HG03460 (cell line): ENCODE data around the gene SOD3.

ENCODE experiments used
- ATAC-seq: cut with Tn5 transposase; IDR thresholded peaks from one replicate; pipeline ENCODE4 v1.9.1; 2021; ENCODE audit not compliant: unreplicated experiment

The SOD3 gene

GRCh38 chr4:24775032-24775605, 20.3 kb upstream of the SOD3 start:
- ATAC-seq, result no peak

GRCh38 chr4:24775750-24776149, 19.6 kb upstream of the SOD3 start:
- ATAC-seq, result no peak

GRCh38 chr4:24777536-24778463, 17.6 kb upstream of the SOD3 start:
- ATAC-seq, result no peak

- ATAC-seq, result no peak
Observed at GRCh38 chr4:24778464-24779225, 16.7 kb upstream of the SOD3 start.

- ATAC-seq, result no peak
Observed at GRCh38 chr4:24780936-24781495, 14.4 kb upstream of the SOD3 start.

- ATAC-seq, result no peak
Observed at GRCh38 chr4:24781999-24782745, 13.2 kb upstream of the SOD3 start.

- ATAC-seq, result no peak
Observed at GRCh38 chr4:24783506-24783905, 11.9 kb upstream of the SOD3 start.

GRCh38 chr4:24791043-24791442, 4.3 kb upstream of the SOD3 start:
- no peak for ATAC-seq

GRCh38 chr4:24792552-24792951, 2.8 kb upstream of the SOD3 start:
- ATAC-seq, result no peak

GRCh38 chr4:24793219-24794005, 2.0 kb upstream of the SOD3 start:
- no peak for ATAC-seq

GRCh38 chr4:24794051-24794450, 1.3 kb upstream of the SOD3 start:
- no peak for ATAC-seq

- ATAC-seq, result no peak
Observed at GRCh38 chr4:24794480-24794879, 893 bp upstream of the SOD3 start.

- no peak for ATAC-seq
Observed at GRCh38 chr4:24795666-24796381, 451 bp downstream of the SOD3 start.

- ATAC-seq, result no peak
Observed at GRCh38 chr4:24796620-24797019, 1.2 kb downstream of the SOD3 start.

GRCh38 chr4:24798036-24798610, 2.8 kb downstream of the SOD3 start:
- no peak for ATAC-seq

- ATAC-seq, result no peak
Observed at GRCh38 chr4:24799196-24799543, 3.8 kb downstream of the SOD3 start.

GRCh38 chr4:24799544-24800324, 4.4 kb downstream of the SOD3 start:
- no peak for ATAC-seq

GRCh38 chr4:24800325-24800895, 5.0 kb downstream of the SOD3 start:
- no peak for ATAC-seq
